ENCODE results near the gene RNF223.
"Not testable (repeated sequence)": the region's sequence is repeated elsewhere in the genome, so short reads cannot be mapped to it uniquely, and the experiment has no call there.

Gene RNF223

DNA sequence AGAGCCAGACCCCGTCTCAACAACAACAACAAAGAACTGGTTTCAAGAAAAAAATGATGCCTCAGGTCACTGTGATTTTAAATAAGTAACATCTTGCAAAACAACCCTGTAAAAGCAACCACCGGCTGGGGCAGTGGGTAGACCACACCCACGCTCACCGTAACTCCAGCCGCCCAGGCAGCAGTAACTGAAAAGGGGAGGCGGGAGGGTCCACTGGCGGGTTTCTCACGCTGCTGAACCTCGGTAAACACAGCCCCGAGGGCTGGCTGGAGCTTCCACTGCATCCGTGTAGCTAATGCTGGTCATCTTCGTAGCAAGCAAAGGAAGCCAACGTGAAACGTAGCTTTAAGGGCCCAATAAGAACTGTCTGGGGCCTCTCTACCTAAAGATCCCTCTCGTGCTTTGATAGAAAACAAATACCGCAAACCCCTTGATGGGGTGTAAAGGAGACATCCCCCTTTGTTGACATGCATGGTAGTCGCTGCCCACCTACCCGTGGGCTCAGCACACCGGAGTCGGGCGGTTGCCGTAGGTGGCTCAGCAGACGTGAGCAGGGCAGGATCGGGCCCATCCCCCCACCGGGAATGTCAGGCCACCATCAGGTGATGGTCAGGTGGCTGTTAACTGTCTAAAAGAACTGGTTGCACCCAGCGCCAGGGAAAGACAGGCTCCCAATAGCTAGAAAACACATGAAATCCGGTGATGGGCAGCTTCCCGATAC, 37.6 kb upstream of the RNF223 start:
- H3K4me3 ChIP-seq (ENCODE audit: low read length): no peak overlapping the region
- DNase-seq (ENCODE audit: low read depth, low spot score): no peak

GRCh38 chr1:1110561-1110971, 36.5 kb upstream of the RNF223 start:
- no peak for DNase-seq (ENCODE audit: low read depth, low spot score)
- H3K4me3 ChIP-seq (ENCODE audit: low read length): no peak overlapping the region

DNA sequence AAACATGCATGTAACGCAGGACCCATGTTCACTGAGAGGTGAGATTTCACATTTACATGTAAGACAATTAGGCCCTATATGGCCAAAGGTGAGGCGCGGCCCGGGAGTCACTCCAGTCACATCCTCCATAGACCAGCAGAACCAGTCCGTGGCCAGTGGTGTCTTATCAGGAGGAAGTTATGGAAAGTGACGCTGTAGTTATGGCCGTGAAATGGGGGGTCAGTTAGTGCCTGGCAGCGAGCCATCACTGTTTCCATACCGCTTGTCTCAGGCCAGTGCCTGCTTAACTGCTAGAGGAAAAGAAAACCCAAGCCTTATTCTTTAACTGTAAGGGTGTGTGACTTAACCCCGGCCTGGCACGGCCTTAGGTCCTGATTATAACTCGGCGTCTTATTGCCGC, 35.6 kb upstream of the RNF223 start:
- H3K4me3 ChIP-seq (ENCODE audit: low read length): no peak overlapping the region
- DNase-seq (ENCODE audit: low read depth, low spot score): no peak

- DNase-seq (ENCODE audit: low read depth, low spot score): no peak
- no peak overlapping the region for H3K4me3 ChIP-seq (ENCODE audit: low read length)
These were observed 32.6 kb upstream of the RNF223 start for GRCh38 chr1:1106510-1107221.

GRCh38 chr1:1104152-1104551, 30.0 kb upstream of the RNF223 start:
- not testable (repeated sequence) for DNase-seq (ENCODE audit: low read depth, low spot score); H3K4me3 ChIP-seq (ENCODE audit: low read length)

DNA sequence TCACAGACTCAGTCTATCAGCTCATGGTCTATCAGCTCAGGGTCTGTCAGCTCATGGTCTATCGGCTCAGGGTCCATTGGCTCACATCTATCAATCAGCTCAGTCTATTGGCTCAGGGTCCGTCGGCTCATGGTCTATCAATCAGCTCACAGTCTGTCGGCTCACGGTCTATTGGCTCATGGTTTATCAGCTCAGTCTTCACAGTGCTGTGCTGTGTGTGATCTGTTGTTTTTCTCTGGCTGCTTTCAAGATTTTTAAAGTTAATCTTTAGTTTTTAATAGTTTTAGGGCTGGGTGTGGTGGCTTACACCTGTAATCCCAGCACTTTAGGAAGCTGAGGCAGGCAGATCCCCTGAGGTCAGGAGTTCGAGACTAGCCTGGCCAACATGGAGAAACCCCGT, 27.4 kb upstream of the RNF223 start:
- no peak for DNase-seq (ENCODE audit: low read depth, low spot score)
- H3K4me3 ChIP-seq (ENCODE audit: low read length): no peak overlapping the region

GRCh38 chr1:1100296-1100695, 26.2 kb upstream of the RNF223 start:
- no peak overlapping the region for H3K4me3 ChIP-seq (ENCODE audit: low read length)
- DNase-seq (ENCODE audit: low read depth, low spot score): no peak

GRCh38 chr1:1099506-1100183, 25.5 kb upstream of the RNF223 start:
- no peak overlapping the region for H3K4me3 ChIP-seq (ENCODE audit: low read length)
- no peak for DNase-seq (ENCODE audit: low read depth, low spot score)

DNA sequence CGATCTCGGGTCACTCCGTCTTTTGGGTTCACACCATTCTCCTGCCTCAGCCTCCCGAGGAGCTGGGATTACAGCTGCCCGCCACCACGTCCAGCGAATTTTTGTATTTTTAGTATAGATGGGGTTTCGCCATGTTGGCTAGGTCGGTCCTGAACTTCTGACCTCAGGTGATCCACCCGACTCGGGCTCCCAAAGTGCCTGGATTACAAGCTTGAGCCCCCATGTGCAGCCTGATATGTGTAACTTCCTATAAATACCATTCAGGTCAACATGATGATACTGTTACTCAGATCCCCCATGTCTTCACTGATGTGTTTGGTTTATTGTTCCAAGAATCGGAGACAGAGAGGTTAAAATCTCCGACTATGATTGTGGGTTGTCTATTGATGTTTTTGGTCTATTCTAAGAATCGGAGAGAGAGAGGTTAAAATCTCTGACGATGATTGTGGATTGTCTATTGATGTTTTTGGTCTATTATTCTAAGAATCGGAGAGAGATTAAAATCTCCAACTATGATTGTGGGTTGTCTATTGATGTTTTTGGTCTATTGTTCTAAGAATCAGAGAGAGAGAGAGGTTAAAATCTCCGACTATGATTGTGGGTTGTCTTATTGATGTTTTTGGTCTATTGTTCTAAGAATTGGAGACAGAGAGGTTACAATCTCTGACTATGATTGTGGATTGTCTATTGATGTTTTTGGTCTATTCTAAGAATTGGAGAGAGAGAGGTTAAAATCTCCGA, 24.7 kb upstream of the RNF223 start:
- no peak overlapping the region for H3K4me3 ChIP-seq (ENCODE audit: low read length)
- no peak for DNase-seq (ENCODE audit: low read depth, low spot score)

DNA sequence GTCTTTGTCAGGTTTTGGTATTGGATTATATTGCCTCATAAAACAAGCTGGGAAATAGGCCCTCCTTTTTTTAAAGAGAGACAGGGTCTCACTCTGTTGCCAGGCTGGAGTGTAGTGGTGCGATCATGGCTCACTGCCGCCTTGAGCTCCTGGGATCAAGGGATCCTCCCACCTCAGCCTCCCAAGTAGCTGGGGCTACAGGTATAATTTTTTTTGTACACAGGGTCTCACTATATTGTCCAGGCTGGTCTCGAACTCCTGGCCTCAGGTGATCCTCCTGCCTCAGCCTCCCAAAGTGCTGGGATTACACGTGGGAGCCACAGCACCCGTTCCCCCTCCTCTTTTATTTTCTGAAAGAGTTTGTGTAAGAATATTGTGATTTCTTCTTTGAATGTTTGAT, 22.0 kb upstream of the RNF223 start:
- not testable (repeated sequence) for DNase-seq (ENCODE audit: low read depth, low spot score); H3K4me3 ChIP-seq (ENCODE audit: low read length)

DNA sequence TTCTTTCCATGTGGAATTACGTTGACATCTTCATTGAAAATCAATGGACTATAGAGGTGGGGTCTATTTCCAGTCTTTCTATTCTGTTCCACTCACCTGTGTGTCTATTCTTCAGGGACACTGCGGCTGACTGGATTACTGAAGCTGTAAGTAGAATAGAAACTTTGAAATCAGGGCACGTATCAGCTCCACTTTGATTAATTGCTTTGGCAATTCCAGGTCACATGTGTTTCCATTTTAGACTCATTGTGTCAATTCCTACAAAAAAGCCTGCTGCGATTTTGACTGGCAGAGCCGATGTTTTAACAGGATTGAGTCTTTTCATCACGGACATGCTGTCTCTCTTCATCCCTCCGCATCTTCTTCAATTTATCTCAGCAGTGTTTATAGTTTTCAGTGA, 20.9 kb upstream of the RNF223 start:
- H3K4me3 ChIP-seq (ENCODE audit: low read length): no peak overlapping the region
- no peak for DNase-seq (ENCODE audit: low read depth, low spot score)

GRCh38 chr1:1093610-1093943, 19.5 kb upstream of the RNF223 start:
- DNase-seq (ENCODE audit: low read depth, low spot score): no peak
- no peak overlapping the region for H3K4me3 ChIP-seq (ENCODE audit: low read length)

- no peak overlapping the region for H3K4me3 ChIP-seq (ENCODE audit: low read length)
- DNase-seq (ENCODE audit: low read depth, low spot score): no peak
These were observed 18.9 kb upstream of the RNF223 start for GRCh38 chr1:1092894-1093609.

- DNase-seq (ENCODE audit: low read depth, low spot score): no peak
- no peak overlapping the region for H3K4me3 ChIP-seq (ENCODE audit: low read length)
These were observed 18.2 kb upstream of the RNF223 start for GRCh38 chr1:1092149-1092855.

- H3K4me3 ChIP-seq (ENCODE audit: low read length): no peak overlapping the region
- DNase-seq (ENCODE audit: low read depth, low spot score): no peak
These were observed 17.4 kb upstream of the RNF223 start for GRCh38 chr1:1091344-1092148.

DNA sequence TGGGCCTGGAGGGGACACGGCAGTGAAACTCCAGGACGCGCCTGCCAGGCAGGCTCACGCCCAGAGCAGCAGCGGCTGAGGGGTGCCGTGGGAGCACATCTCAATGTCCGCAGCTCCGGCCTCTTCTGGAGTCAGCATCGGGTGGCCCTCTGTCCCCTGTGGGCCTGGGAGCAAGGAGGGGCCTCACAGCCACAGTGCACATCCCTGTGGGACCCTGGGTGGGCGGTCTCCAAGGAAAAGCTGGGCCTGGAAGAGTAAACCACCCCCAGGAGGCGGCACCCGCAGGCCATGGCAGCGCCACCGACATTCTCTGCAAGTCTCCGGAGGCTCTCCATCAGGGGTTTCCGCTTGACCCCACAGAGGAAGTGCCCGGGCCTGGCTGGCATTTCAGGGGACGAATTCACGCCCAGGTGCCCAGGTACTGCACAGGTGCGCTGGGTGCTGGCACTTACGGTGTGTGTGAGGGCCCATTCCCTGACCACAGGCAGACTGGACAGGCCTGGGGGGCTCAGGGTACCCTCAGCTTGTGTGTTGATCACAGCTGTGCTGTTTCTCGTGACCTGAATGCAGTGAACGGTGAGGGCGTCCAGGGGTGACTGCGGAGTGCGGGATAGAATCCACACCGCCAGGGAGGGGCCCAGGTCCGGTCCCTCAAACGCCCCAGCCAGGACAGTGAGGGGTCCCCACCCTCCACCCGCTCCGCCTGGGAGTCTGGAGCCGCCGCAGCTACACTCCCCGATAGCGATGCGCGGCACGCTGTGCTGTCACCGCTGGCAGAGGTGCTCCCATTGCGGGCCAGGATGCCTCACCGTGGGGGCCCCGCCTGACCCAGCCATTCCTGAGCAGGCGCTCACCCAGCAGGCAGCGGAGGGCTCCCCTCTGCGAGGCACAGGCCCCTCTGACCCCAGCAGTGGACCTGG, 16.6 kb upstream of the RNF223 start:
- no peak overlapping the region for H3K4me3 ChIP-seq (ENCODE audit: low read length)
- no peak for DNase-seq (ENCODE audit: low read depth, low spot score)

All from Jurkat, Clone E6-1 (cell line).